ENCODE data around the gene VPS41. TPM values are rescaled to one million over a fixed set of nuclear protein-coding genes. Genes with fewer than 3 reads are reported as not detected.
"Not testable (repeated sequence)": the region's sequence is repeated elsewhere in the genome, so short reads cannot be mapped to it uniquely, and the experiment has no call there.

The VPS41 gene
- polyA plus RNA-seq, 10 donors: 26.0 to 41.9 (median 37.3) TPM

DNA sequence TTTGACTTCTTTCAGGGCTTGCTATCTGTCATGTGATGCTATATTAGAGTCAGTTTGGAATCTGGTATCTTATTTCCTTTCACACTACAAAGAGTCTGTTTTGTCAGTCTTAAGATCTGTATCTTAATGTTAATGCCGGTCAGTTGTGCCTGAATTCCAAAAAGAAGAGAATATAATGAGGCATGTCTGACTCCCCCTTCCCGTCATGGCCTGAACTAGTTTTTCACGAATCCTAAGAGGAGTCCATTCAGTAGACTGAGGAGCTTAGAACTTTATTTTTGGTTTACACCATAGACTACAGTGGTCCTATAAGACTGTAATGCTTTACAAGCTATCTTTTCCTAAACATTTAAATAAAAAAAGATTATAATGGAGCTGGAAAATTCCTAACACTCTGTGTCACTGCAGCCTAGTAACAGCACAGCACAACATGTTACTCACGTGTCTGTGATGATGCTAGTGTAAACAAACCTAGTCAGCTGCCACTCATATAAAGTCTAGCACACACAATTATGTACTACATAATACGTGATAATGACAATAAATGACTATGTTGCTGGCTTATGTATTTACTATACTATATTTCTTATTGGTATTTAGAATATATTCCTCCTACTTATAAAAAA lies 50.6 kb downstream of the VPS41 start:
- DNase-seq: no peak

DNA sequence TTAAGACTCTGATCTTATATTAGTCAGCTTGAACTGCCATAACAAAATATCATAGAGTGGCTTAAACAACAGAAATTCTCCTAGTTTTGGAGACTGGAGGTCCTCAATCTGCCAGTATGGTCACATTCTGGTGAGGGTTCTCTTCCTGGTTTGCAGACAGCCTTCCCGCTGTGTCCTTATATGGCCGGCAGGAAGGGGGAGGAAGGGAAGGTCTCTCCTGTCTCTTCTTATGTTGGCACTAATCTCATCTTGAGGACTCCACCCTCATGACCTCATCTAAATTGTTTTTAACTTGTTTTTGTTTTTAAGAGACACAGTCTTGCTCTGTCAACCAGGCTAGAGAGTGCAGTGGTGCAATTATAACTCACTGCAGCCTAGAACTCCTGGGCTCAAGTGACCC lies 53.1 kb downstream of the VPS41 start:
- no peak for DNase-seq

DNA sequence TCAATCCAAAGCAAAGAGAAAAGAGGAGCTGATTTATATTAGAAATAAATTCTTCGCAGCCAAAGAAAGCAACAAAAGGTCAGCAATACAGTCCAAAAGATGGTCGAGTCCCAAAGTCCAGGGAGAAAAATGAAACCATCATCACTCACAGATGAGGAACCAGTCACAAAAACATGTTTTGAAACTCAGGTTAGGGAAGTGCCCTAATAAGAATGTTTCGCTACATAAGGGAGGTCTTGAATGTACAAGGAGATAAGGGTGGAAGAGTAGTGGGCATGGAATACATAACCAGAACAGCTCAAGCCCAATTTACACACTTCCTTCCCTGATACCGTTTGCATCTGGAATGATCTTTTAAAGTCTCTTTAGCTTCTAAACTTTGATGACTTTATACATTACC lies 53.6 kb downstream of the VPS41 start:
- DNase-seq: no peak

DNA sequence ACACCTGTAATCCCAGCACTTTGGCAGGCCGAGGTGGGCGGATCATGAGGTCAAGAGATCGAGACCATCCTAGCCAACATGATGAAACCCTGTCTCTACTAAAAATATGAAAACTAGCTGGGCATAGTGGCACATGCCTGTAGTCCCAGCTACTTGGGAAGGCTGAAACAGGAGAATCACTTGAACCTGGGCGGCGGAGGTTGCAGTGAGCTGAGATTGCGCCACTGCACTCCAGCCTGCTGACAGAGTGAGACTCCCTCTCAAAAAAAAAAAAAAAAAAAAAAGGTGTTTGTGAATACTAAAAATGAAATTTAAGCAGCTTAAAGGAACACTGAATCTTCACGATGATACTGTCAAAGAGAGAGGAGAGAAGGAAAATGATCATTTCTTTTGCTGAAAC lies 54.0 kb downstream of the VPS41 start:
- DNase-seq: not testable (repeated sequence)

DNA sequence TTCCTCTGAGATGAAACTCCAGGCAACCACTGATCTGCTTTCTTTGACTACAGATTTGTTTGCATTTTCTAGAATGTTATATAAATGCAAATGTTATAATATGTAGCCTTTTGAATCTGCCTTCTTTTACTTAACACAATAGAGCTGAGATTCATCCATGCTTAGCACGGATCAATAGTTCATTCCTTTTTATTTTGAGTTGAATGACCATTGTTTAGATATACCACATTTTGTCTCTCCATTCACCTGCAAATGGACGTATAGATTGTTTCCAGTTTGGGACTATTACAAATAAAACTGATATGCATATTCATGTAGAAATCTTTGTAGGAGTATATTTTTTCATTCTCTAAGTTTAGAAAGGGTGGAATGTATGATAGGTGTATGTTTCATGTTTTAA lies 57.7 kb downstream of the VPS41 start:
- no peak for DNase-seq

DNA sequence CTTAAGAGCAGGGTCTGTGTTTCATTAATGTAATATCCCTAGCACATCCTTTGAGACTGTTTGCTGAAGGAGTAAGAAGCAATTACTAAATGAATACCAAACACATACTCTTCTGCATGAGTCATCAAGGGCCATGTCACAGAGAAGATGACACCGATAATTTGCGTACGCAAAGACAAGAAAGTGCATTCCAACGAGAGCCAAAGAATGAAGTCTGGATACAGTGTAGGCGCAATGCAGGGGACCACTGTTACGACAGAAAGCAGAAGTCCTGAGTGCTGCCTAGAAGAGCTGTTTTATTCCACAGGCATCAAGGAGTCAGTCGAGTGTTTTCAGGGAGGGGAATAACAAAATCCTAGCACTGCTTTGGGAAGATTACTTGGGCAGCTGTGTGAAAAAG lies 62.7 kb downstream of the VPS41 start:
- DNase-seq: peak in 1 of 3 donors; percentile 69

DNA sequence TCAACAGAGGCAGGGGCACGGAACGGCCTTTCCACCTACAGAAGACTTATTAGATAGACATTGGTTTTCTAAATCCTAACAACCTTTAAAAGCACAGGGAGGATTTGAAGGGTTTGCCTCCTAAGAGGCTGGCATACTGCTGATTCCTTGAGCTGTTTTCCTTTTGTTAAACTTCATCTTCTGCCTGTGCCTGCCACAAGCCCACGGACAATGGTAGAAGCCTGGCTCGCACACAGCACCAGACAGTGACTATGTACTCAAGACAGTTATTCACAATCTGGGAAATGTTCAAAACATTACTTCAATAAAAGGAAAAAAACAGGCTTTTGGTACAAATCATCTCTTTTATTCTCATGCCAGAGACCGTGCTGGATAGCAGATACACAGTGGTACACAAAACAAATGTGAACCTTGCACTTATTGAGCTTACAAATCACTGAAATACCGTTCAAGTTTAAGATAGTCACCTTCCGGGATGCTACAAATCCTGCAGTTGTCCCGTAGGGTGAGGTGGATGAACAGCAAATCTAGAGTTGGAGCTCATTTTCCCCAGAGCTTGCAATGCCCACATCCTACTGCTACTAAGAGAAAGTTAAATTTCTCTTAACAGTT lies 63.9 kb downstream of the VPS41 start:
- no peak for DNase-seq

DNA sequence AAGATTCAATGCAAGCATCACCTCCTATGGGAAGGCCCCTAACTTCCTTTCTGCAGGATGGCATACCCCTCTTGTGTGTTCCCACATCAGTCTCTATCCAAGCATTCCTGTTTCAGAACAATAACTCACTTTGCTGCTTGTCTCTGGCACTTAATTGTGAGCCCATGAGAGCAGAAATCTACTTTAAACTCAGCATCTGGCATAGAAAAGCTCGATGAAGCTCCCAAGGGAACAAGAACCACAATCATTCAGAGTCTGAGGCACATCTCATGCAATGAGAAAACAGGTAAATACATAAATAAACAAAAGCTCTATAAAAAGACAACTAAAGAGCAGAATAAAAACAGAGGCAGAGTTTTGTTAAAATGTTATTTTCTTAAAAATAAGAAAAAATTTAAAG lies 66.2 kb downstream of the VPS41 start:
- no peak for DNase-seq

DNA sequence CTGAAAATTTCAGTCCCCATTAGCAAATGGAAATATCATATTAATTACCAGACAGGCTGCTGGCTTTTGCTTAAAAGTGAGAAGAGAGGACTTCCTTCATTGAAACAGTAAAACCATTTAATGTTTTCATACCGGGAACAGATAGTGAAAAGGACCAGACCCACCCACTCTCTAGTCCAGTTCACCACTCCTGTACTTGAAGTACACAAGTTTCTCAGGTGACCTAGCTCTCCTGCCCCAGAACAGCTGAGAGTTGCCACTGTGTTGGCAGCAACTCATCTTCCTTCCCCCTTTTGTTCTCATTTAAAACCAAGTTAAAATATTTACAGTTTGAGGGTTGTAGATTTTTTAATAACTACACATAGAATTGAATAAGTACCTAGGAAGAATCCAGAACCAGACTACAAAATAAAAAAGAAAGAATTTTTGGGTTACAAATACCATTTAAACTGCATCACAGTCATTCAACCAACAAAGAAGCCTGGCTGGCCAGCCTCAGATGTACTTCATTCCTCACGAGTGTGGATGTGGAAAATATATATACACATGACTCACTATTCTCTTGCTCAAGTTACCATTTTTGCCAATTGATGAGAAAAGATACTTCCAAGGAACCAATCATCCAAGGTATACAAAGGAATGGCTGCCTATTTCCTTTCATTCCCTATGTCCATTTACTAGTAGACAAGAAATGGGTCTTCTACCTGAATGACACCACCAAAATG lies 68.1 kb downstream of the VPS41 start:
- DNase-seq: peak in 1 of 3 donors; percentile 52

DNA sequence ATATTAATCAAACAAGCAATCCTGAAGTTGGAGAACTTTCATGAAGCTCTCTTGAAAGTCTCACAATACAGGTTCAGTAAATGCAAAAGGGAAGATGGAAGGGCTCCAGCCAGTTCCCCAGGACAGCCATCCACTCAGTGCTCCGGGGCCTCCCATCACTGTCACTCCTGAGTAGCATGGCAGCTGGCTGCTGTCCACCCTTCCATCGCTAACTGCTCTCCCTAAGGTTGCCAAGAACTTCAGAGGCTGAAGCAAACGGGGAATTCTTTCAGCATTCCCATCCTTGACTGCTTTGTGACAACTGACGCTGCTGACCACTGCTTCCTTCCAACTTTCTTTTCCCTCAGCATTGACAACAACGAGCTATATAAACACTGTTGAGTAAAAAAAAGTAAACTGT lies 69.1 kb downstream of the VPS41 start:
- peak in 1 of 3 donors; percentile 28 for DNase-seq

DNA sequence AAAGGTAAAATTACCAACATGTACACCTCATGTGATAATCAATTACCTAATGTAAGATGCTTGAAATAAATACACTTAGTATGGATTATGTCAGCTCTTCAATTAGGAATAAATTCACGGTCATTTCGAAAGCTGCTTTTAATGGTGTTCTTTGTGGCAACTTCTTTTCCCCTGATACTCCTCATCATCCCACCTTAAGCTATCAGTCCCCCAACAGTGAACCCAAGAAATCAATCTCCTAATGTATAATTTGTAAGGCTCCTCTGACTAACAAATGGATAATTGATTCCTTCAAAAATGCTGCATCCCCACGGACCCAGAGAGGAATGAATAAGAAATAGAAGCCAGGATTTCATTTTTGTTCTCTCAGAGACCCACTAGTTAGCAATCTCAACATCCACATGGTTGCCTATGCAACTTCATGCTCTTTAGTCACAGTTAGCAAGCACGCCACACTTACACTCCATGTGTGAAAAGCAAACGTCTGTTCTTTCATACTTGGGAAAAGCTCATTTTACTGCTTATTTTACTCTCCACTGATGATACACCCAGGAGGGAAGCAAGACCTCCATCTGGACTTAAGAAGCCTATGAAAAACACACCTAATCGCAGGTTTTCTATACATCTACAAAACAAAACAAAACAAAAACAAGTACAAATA lies 70.1 kb downstream of the VPS41 start:
- no peak for DNase-seq

DNA sequence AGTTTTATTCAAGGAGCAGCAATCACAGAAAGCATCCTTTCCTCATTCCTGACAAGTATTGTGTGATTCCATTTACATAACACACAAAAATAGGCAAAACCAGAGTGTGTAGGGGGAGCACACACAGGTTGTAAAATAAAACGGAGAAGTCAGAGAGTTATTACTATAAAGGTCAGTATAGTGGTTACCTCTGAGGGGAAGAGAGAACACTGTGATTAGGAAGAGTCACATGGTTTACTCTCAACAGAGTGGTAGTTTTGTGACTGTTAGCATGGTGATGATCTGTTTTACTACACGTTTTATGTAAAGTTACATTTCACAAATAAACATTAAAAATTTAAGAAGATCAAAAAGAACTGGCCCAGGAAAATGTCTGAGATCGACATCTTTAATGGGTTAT lies 74.6 kb downstream of the VPS41 start:
- DNase-seq: no peak

DNA sequence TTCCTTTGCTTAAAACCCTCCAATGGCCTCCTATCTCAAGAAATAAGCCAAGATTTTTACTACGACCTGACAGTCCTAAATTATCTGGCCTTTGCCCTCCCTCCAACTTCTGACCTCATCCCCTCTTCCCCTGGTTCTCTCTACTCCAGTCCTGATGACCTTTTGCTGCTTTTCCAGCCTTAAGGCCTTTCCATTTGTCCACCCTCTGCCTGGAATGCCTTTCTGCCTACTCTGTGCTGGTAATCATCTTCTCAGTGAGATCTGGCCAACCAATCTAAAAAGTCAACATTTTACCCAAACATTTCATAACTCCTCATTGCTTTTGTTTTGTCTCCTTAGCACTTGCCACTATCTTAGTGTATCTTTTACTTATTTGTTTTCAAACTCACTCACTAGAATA lies 75.7 kb downstream of the VPS41 start:
- DNase-seq: no peak

DNA sequence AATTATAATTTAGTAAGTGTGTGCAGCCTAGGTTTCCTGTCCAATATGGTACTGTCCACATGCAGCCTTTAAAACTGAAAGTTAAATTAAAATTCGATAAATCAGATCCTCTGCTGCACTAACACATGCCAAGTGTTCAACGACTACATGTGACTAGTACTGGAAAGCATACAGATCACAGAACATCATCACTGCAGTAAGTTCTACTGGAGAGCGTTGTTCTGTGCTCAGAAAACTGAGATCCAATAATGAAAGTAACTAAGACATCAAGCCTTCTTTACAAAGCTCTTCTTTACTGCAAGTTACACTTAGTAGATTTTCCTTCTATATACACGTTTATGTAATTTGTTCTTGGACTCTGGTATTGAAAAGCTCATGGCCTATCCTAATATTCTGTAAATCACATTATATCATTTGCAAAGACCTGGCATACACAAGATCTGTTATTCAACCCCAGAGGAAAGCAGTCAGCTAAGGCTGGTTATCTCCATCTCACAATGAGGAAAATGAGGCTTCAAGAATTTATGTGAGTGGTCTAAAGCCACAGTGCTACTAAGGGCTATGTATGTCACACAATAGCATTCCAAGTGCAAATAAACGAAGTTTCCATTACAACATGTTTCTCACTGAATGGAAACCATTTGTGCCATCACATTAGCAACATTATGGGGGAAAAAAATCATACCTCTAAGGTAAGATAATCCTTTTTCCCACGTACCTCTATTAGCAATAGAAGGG lies 77.6 kb downstream of the VPS41 start:
- DNase-seq: peak in 1 of 3 donors; percentile 34

DNA sequence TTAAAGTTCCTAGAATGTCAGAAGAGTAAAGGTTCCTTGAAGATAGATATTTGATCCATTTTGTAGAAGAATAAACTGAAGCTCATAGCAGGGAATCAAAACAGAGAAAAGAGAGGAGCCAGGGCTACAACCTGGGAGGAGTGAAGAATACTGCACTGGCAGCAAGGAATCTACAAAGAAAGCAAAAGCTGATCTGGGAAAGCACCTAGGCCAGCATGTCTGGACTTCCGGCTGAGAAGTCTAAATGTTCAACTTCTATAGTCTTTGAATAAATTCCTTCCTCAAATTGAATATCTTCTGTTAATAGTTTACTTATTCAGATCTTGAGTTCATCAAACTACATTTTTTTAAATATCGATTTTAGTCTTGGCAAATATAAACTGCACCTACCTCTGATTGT lies 78.2 kb downstream of the VPS41 start:
- DNase-seq: no peak

DNA sequence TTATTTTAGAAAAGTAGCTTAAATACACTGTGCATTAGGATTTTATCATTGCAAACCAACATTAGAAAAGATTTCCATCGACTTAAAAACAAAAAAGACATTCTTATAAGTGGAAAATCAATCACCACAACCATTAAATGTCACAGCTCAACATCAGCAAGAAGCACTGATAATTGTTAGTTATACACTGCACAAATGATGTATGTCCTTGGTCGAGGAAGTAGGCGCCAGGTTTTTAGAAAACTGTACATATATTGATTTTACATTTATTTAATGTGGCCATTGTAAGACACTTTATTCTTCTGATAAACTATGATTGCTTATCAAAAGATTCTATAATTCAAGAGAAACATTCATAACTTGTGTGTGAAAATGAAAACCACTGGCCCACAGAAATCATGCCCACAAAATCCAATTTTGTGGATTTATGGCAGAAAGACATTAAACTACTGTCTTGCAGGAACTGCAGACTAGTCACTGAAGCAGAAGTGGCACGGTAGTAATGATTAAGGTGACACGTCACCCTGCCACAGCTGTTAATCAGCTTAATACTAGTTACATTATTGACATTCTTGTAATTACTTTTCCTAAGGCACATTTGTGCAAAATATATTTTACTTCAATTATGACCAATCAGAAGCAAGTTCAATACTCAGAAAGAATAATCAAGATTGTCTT lies 79.4 kb downstream of the VPS41 start:
- no peak for DNase-seq

DNA sequence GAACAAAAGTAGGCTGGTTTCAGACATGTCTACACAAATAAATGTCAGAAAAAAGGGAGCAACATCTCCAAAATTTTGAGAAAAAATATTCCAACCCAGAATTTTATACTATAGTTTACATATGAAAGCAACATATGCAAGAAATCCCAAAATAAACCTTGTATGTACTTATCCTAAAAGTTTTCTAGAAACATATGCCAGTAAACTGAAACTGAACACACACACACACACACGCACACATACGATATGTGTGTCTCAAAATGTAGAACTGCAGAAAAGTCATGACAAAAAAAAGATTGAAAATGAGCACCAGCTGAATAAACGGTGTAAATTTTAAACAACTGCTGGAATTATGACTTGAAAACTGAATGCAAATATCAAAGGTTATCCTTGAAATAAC lies 81.0 kb downstream of the VPS41 start:
- DNase-seq: no peak

DNA sequence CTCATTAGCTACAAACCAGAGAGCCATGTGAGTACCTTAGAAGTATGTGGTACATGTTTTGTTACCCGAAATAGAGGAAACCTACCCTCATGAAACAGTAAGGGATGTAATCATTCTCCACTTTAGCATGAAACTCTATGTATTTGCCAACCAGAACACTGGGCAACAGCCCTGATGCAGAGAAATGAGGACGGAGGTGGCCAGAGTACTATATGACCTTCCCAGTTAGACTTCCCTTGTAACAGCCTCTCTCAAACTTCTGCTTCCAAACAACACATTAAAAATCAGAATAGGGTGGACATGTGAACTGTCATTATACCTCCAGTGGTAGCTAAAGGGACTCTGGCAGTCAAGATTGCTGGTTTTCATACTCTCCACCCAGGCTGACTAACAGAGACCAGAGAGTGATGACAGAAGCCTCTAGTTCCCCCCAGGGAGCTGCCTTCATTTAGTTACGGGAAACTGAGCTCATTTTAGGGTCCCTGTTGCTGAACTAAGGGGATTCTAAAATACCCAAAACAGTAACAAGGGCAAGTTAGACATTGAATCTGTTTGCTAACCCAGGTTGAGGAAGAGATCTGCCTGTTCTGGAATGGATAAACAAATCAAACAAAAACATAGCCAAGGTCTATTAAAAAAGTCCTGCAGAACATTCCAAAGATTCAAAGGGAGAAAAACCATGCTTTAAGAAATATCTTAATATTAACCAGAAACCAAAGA lies 83.1 kb downstream of the VPS41 start:
- no peak for DNase-seq

DNA sequence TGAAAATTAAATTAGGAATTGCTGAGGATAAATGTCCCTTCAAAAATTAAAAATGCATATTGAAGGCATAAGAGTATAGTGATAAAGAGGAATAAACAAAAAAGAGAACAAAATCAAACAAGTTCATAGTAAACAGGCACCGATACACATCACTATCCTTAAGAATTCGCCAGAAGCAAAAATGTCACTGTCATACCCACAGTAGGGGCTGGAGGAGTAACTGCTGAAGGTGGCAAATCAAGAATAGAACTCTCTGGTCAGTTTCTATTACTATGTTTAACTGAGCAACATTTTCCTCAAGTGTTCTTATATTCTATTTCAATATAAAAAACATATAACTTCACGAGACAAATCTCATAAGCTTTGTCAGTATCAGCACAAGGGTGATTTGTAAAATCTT lies 84.0 kb downstream of the VPS41 start:
- DNase-seq: no peak

DNA sequence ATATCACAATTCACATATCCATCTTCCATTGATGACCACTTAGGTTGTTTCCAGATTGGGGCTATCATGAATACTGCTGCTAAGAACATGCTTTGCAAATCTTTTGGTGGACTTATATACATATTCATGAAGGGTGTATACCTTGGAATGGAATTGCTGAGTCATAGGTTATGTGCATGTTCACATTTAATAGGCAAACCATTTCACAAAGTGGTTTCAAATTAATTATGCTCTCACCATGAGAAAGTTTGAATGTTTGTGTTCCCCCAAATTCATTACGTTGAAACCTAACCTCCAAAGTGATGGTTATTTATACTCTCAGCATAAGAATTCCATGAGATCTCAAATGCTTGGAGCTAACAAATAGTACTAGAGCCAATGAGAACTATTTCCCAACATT lies 86.4 kb downstream of the VPS41 start:
- DNase-seq: no peak

DNA sequence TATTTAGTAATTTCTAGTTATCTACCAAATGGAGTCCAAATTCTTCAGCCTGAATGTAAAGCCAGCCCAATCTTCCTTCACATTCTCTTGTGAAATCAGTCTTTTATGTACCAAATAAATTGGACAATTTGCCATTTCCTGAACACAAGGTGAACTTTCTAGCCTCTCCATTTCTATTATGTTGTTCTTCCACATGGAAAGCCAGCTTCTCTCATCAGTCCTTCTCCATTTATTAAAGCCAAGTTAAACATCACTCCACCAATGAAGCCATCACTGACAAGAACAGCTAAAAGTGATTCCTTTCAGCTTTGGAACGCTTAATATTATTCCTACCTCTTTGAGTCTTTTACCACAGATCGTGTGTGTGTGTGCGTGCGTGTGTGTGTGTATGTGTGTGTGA lies 88.4 kb downstream of the VPS41 start:
- no peak for DNase-seq
